ENCODE results near the gene OSER1. TPM values are rescaled to one million over a fixed set of nuclear protein-coding genes. Genes with fewer than 3 reads are reported as not detected.

The OSER1 gene
- total RNA-seq, 1 experiment from 2014 or later, result 50.5 TPM

GRCh38 chr20:44185574-44185973, 25.0 kb downstream of the OSER1 start:
- no TSS peak for BruUV-seq (replicated peaks)
- POLR2A ChIA-PET (ENCODE audit: low non-redundant PET), result no interaction called here
- intact Hi-C loops (cut with micrococcal nuclease; ENCODE audit: unreplicated experiment), result loop anchor here (10.0 kb wide), 1 partner anchor 441 kb away; no protein-coding TSS in a partner anchor

GRCh38 chr20:44183282-44183681, 27.3 kb downstream of the OSER1 start:
- ChIA-PET CTCF (no interaction called here), POLR2A (ENCODE audit: low non-redundant PET) (no interaction called here)
- Histone ChIP-seq H3K27me3 (replicated peaks; ENCODE audit: insufficient read depth, low read depth, low read length, poor library complexity) (no peaks in the 10 kb centered on the region), H3K27ac (ENCODE audit: low read depth, low read length, poor library complexity, severe bottlenecking) (no peak overlapping the region), H3K36me3 (ENCODE audit: insufficient read depth, low read length, poor library complexity, severe bottlenecking) (no peaks in the 10 kb centered on the region), H3K4me1 (ENCODE audit: insufficient read depth, low read length, poor library complexity, severe bottlenecking) (peaks cover 2% of the 10 kb centered on the region), H3K9me3 (ENCODE audit: low read depth, low read length, poor library complexity, severe bottlenecking) (no peaks in the 10 kb centered on the region), H3K4me3 (ENCODE audit: low read depth, low read length, poor library complexity, severe bottlenecking) (no peak overlapping the region)
- BruUV-seq (replicated peaks), result no TSS peak
- no peak for DNase-seq (ENCODE audit: low spot score)
- intact Hi-C loops (cut with micrococcal nuclease; ENCODE audit: unreplicated experiment), result loop anchor here (10.0 kb wide), 1 partner anchor 438 kb away; no protein-coding TSS in a partner anchor
- TF ChIP-seq CTCF (conservative IDR thresholded peaks at IDR 0.05; ENCODE audit: low read depth, low read length), result no peak
- TF ChIP-seq EZH2 (IDR thresholded peaks at IDR 0.05; ENCODE audit: borderline replicate concordance, low read depth, low read length, poor library complexity, severe bottlenecking), result no peak

More at GRCh38 chr20:44185574-44185973, 25.0 kb downstream of the OSER1 start:
- H3K27ac ChIP-seq (ENCODE audit: low read depth, low read length, poor library complexity, severe bottlenecking), result no peak overlapping the region
- H3K27me3 ChIP-seq (replicated peaks; ENCODE audit: insufficient read depth, low read depth, low read length, poor library complexity), result no peaks in the 10 kb centered on the region
- H3K9me3 ChIP-seq (ENCODE audit: low read depth, low read length, poor library complexity, severe bottlenecking), result no peaks in the 10 kb centered on the region
- TF ChIP-seq EZH2 (IDR thresholded peaks at IDR 0.05; ENCODE audit: borderline replicate concordance, low read depth, low read length, poor library complexity, severe bottlenecking), result no peak
- TF ChIP-seq CTCF (conservative IDR thresholded peaks at IDR 0.05; ENCODE audit: low read depth, low read length), result no peak
- CTCF ChIA-PET, result no interaction called here
- H3K36me3 ChIP-seq (ENCODE audit: insufficient read depth, low read length, poor library complexity, severe bottlenecking), result no peaks in the 10 kb centered on the region
- DNase-seq (ENCODE audit: low spot score), result no peak
- H3K4me3 ChIP-seq (ENCODE audit: low read depth, low read length, poor library complexity, severe bottlenecking), result no peak overlapping the region
- peaks cover 2% of the 10 kb centered on the region for H3K4me1 ChIP-seq (ENCODE audit: insufficient read depth, low read length, poor library complexity, severe bottlenecking)

GRCh38 chr20:44182863-44183262, 27.7 kb downstream of the OSER1 start:
- no peaks in the 10 kb centered on the region for H3K9me3 ChIP-seq (ENCODE audit: low read depth, low read length, poor library complexity, severe bottlenecking)
- TF ChIP-seq EZH2 (IDR thresholded peaks at IDR 0.05; ENCODE audit: borderline replicate concordance, low read depth, low read length, poor library complexity, severe bottlenecking) (no peak), CTCF (conservative IDR thresholded peaks at IDR 0.05; ENCODE audit: low read depth, low read length) (no peak)
- POLR2A ChIA-PET (ENCODE audit: low non-redundant PET), result no interaction called here
- H3K27ac ChIP-seq (ENCODE audit: low read depth, low read length, poor library complexity, severe bottlenecking), result no peak overlapping the region
- intact Hi-C loops (cut with micrococcal nuclease; ENCODE audit: unreplicated experiment), result loop anchor here (10.0 kb wide), 1 partner anchor 438 kb away; no protein-coding TSS in a partner anchor
- H3K4me1 ChIP-seq (ENCODE audit: insufficient read depth, low read length, poor library complexity, severe bottlenecking), result peaks cover 2% of the 10 kb centered on the region
- no peaks in the 10 kb centered on the region for H3K36me3 ChIP-seq (ENCODE audit: insufficient read depth, low read length, poor library complexity, severe bottlenecking)
- no peak overlapping the region for H3K4me3 ChIP-seq (ENCODE audit: low read depth, low read length, poor library complexity, severe bottlenecking)
- no peaks in the 10 kb centered on the region for H3K27me3 ChIP-seq (replicated peaks; ENCODE audit: insufficient read depth, low read depth, low read length, poor library complexity)
- BruUV-seq (replicated peaks), result no TSS peak
- CTCF ChIA-PET, result no interaction called here
- no peak for DNase-seq (ENCODE audit: low spot score)

Data from A673 (cell line).